Measurements from ENCODE around the gene POLR2C.
A peak's percentile ranks its signal among the peaks of the same experiment; 100 is the strongest.

Gene POLR2C

DNA sequence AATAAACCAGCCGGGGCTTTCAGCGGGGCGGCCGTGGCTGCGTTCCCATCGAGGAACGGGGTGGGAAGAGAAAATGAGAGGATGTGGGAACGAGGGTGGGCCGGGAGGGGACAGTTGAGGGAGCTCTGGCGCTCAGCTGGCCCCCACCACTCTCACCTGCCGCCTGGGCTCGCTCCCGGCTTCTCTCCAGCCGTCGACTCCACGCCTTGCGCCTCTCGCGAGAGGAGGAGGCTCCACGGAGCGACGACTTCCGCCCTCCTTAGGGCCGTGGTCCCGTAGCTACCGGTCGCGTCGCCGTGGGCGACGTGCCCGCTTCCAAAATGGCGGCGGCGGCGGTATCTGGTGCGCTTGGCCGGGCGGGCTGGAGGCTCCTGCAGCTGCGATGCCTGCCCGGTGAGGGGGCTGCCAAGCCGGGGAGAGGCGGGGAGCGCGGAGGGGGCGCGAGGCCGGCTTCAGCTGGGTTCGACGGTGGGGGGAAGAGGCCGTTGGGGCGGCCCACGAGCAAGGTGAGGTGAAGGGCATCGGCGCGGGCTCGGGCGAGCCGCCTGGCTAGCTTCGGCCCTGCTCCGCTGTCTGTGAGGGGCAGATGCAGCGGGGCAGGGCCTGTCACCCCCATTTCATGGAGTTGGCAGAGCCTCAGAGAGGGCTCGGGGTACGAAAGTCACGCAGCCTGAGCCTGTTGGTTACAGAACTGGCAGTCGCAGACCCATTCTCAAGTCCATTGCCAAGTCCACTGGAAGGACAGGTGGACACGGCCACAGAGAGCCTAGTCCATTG lies 15.1 kb upstream of the POLR2C start, which contains the start of the genes CIAPIN1 and COQ9:
Gene CIAPIN1 (minus strand): TSS at position 200 of the 777 bp plus-strand sequence. CDS start 6,457 bp downstream, outside the sequence.
Gene COQ9 (plus strand): TSS at position 294 of the 777 bp plus-strand sequence. CDS start 27 bp downstream, at position 321.
- peak; percentile 81 to 82 for DNase-seq (ENCODE audit: low read depth in 2 of 2)

DNA sequence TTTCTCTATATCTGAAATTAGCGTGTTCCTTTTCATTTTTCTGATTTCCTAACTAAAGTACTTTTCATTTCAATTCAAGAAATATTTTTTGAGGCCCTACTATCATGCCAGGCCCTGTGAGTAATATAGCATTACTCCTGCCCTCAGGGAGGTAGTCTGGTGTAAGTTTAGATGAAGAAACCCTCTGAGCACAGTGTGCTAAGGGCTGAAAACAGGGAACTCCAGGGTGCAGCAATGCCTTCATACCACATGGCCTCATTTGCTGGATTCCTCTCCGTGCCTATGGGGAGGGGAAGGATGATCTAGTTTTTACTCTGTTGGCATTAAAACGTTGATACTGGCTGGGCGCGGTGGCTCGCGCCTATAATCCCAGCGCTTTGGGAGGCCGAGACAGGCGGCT lies 10.5 kb upstream of the POLR2C start:
- no peak for DNase-seq (ENCODE audit: low read depth in 2 of 2)

DNA sequence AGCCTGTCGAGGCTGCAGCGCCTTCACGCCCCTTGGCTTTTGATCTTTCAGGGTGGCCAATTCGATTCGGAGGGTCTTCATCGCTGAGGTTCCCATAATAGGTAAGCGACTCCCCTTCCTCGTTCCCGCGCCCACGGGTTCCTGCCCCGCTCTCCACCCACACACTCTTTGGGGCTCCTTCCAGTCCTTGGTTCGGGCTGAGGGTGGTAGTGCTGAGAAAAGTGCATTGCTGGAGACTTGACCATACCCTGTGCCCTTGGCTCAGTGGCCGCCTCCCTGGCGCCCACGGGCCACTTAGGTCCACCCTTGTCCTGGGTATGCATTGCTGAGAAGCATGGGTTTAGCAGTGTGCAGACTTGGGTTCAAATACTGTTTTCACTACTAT lies 491 bp downstream of the POLR2C start:
- DNase-seq (ENCODE audit: low read depth in 2 of 2): no peak

DNA sequence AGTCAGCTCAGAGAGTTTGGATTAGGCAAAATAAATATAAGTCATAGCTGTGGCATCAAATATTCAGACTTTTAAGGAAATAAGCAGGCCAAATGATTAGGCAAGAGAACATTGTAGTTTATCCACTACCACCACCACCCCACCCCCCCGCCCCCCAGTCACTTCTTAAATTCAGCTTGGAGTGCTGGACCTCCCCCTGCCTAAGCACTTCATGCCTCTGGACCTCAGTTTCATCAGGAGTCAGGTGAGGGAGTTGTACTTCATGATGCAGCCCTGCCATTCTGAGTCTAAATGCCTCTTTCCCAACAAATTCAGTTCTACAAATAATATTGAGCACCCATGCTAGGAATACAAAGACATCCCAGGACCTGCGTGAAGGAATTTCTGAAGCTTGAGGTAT lies 2.0 kb downstream of the POLR2C start:
- DNase-seq (ENCODE audit: low read depth in 2 of 2): no peak

DNA sequence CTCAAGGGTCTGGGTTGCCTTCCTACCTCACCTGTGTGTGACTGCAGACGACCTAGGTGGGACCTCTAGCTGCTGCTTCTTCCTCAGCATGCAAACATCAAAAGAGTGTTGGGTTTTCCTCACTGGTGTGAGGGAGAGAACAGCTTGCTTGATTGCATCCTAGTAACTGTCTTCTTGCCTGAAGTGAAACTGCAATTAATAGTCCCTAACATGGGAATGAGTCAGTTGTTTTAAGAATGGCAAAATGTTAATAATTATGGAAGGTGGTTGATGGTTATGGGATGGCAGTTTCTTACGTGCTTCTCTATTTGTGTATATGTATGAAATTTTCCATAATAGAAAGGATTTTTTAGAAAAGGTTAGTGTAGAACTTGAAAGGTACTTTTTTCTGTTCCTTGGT lies 5.9 kb downstream of the POLR2C start:
- DNase-seq (ENCODE audit: low read depth in 2 of 2): no peak

DNA sequence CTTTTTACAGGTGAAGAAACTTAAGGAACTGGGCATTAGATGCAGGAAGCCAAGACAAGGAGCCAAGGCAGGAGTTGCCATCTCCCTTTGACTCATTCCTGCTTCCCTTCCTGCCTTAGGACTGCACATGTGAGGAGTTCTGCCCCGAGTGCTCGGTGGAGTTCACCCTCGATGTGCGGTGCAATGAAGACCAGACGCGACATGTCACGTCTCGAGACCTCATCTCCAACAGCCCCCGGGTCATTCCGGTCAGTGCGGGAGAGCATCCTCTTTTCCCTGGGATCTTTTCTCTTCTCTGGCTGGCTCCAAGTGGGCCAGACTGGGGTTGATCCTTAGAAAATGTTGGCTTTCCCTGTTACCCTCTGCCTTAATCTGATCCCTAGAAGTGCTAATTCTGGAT lies 6.6 kb downstream of the POLR2C start:
- DNase-seq (ENCODE audit: low read depth in 2 of 2): no peak

DNA sequence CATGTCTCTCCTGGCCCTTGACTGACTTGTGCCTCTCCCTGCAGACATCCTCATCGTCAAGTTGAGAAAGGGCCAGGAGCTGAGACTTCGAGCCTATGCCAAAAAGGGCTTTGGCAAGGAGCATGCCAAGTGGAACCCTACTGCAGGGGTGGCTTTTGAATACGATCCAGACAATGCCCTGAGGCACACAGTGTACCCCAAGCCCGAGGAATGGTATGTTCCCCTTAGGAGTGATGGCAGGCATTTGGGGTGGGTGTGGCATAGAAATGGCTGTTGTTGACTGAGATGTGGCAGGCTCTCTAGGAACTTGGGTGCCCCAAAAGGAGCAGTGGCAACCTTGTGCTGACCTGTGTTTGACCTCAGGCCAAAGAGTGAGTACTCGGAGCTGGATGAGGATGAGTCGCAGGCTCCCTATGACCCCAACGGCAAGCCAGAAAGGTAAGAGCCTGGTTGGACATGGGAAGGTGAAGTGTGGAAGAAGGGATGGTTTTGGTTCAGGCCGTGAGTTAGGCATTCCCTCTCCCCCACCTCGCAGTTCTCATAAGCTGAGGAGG lies 7.5 kb downstream of the POLR2C start:
- DNase-seq (ENCODE audit: low read depth in 2 of 2): no peak

DNA sequence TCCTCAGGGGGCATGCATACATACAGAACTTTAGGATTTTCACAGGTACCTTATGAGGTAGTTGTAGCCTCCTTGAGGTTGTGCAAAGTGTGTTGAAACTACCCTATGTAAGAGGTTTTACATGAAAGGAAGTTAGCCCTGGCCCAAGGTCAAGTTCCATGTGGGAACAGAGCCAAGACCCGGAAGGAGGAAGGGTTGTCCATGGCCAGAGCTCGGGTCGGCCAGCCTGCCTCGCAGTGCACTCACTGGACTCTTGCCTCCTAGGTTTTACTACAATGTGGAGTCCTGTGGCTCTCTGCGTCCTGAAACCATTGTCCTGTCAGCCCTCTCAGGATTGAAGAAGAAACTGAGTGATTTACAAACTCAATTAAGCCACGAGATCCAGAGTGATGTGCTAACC lies 8.2 kb downstream of the POLR2C start:
- no peak for DNase-seq (ENCODE audit: low read depth in 2 of 2)

DNA sequence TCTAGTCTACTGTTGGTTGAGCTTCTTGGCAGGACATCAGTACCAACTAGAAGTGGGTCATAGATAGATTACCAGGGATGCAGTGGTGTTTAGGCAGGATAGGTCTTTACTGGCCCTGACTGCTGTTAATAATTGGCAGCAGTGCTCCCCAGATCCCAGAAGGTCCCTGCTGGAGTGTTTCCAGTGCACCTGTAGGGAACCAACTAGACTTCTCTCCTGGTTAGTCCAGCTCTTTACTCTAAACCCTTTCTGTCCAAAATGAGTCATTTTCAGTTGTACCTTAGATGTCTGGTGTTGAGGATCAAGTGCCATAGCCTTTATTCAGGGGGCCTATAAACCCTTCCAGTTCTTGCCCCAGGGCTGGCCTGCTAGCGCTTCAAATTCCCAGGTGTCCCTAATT lies 8.7 kb downstream of the POLR2C start:
- DNase-seq (ENCODE audit: low read depth in 2 of 2): no peak

DNA sequence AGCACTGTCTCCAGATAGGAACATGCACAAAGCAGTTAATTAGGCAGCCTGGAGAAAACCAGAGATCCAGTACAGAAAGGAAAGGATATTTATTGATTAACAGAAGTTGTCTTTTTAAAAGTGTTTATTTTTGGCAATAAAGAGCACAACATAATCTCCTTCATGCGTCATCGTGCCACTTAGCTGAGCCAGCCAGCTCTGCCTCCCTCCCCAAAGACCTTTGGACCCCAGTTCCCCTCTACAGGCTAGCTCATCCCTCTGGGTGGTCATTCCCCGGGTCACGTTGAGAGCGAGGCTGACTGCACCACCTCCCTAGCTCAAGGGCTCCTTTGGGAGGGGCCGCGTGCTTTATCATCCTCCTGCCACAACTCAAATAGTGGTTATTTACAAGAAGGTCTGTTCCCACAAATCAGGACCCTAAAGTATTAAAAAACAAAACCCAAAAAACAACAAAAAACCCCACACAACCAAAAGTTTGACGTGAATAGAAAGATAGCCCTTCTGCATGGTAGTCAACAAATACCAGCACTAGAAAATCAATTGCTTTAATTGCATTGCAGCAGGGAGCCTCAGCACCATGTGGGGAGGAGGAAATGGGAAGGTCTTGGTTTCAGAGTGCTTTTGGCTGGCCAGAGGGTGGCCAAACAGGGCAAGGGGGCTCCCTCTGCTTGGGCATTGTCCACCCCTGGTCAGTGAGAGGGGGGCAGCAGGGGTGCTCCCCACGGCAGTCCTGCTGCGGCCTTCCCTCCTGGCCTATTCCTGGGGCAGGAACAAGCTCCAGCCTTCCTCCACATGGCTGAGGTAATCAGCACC lies 9.6 kb downstream of the POLR2C start:
- no peak for DNase-seq (ENCODE audit: low read depth in 2 of 2)

DNA sequence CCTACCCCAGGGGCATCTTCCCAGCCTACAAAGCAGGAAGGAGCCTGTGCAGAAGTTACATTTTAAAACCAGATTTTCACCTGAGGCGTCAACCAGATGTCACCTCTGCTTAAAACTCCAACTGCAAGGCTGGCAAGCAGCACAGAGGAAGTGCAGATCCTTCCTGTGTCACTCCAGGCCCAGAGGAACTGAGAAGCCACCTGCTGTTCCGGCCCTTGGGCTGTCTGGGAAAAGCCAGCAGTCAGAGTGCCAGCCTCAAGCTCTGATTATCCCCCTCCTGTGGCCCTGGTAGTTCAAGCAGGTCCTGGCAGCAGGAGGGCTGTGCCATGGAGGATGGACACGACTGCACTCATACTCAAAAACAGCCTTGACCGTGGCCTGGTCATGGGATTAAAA lies 10.2 kb downstream of the POLR2C start:
- no peak for DNase-seq (ENCODE audit: low read depth in 2 of 2)

DNA sequence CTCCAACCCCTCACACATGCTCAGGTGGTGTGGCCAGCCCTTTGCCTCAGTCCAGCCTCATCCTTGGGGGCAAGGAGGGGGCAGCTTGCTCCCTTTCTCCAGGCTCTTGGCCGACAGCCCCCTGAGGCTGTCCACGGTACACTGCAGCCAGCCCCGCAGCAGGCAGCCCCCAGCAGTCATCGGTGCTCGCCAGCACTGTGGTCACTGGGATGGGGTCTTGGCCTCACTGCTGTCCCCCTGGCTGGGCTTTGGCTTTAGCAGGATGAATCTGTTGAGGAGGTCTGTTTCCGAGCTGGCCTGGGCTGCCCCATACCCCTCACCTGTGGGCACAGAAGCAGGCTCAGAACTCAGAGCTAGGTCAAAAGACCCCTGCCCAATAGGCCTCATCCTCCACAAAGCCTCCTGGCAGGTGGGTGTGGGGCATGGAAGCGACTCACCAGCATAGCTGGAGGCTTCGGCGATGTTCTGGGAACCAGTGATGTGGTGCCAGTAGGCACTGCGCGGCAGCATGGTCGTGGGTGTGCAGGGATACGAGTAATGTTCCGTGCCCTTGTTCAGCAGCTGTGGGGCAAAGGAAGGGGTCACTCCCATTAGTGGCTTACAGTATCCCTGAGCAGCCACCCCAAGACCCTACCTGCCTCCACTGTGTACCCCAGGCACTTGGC lies 10.8 kb downstream of the POLR2C start:
- DNase-seq (ENCODE audit: low read depth in 2 of 2): no peak

DNA sequence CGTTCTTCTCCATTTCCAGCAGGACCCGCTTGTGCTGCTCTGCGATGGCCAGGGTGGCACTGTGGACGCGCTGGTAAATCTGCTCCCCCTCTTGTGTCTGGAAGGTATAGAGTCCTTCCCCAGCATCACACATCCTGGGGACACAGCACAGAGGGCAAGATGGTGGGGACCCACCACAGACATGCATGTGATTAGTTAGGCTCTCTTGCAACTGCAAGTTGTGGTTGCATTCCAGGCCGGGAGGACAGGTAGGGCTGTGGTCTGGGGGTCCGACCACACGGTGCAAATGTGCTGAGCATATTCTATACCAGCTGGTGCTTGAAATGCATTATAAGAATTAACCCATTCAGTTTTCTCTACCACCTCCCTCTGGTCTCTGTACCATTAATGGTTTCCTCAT lies 11.4 kb downstream of the POLR2C start:
- no peak for DNase-seq (ENCODE audit: low read depth in 2 of 2)

DNA sequence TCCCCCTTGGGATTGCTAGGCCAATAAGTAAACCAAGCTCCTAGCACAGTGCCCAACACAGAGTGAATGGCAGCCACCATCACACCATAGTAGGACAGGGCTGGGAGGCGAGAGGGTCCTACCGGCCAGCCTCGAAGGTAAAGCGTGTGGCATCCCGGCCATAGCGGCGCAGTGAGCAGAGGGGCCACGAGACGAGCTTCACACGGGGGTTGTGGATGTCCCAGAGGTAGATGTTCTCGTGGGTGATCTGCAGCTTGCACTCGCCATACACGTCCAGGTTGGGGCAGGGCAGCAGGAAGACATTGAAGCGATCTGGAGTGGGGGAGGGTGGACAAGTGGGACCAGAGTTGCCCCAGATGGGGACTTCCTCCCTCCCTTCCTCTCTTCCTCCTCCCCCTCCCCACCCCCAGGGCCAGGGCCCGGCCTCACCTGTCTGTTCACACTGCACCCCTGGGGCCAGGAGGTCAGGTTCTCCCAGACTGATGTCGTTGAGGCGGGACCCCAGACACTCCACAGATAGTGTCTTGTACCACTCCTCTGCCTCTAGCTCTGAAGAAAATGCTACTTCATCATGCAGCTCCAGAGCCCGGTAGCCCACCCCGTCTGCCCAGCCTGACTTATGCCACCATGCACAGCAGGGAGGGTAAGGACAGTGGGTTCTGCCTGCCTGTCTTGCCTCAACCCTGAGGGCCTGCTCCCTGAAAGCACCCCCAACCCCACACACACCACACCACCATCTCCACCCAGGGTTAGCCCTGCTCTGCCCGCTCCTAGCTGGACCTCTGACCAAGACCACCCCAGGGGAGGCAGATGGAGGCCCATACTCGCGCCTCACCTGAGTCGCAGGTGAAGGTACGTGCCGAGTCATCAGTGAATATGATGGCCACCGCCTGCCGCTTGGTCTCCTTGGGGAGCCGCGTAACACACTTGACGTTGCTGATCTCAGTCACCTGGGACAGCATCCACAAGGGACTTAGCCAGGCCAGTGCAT lies 12.5 kb downstream of the POLR2C start:
- DNase-seq (ENCODE audit: low read depth in 2 of 2): no peak

DNA sequence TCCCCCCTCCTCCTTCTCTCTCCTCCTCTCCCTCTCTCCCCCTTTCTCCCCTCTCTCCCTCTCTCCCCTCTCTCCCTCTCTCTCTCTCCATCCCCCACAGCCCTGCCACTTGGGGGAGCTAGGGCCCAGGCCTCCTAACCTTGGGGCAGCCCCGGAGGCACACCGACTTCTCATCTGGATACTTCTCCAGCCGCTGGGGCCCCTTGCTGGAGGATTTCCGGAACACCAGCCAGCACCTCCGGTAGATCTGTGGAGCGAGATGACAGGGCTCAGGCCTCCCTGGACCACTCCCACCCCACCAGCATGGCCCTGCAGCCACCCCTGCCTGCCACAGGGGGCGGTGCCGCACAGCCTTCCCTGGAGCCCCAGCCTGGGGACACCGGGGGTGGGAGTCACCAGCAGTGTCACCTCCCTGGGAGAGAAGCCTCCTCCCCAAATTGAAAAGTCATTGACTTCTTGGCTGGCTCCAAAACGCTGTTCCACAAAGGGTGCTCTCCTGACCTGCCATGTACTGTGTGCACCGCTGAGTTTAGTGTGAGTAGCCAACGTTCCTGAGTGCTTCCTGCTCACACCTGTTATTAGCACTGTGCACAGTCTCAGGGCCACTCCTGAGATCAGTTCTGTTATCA lies 13.3 kb downstream of the POLR2C start:
- peak; percentile 7 to 47 for DNase-seq (ENCODE audit: low read depth in 2 of 2)

DNA sequence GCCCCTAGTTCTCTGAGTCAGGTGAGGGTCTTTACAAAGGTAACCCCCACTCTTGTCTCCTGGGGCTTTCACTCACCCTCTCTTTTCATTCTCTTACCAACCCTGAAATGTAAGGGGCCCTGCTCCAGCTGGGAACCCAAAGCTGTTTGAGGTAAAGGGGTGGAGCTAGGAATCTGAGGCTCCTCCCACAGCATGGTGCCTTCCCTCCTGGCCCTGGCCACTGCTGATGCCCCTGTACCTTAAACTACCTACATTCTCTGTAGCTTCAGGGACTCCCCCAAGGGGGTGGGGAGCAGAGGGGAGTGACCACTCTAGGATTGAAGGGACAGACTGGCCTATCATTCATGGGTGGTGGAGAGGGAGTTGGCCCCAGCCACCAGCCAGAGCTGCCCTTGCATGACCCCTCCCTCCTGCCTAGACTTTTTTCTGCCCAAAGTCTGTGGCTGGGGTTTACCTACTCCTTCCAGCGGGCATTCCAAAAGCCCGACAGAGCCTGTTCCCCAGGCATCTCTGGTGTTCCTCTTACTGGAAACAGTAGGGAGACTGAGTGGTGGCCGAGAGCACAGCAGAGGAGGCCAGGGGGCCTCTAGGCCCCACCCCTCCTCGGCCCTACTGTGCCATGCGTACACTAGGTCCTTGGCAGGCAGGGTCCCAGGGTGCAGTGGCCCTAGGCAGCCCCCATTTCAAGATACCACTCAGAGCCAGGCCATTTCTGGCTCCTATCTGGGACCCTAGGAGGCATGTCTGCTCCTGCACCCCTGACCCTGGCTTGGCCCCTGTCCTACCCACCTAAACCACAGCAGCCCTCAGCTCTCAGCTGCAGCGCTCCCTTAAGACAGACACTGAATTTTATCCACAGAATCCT lies 14.3 kb downstream of the POLR2C start:
- no peak for DNase-seq (ENCODE audit: low read depth in 2 of 2)

DNA sequence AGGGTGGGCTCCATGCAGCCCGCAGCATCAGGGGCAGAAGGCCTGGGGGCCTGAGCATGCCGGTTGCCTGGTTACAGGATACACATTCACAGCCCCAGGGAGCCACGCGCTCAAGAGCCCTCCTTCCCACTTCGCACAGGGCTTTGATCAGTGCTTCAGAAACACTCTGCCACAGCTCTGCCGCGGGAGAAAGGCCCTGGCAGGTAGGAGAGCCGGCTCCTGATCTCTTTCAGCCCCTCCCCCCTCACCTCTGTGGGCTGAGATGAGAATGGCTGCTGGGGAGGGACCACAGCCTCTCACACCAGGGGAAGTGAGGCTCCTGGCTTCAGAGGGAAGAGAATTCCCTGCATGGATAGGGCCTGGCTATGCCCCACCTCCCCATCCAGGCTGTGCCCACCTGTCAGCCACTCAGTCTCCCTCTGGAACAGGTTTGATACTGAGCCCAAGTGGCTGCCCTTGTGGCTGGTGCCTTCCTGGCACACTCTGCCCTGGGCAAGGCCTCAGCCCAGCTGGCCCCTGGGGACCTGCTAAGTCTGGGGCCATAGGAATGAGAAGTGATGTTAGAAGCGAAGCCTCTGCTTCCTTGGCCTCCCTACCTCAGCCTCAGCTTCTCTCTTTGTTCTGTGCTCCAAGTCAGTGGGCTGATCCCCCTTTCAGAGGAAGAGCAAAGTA lies 15.2 kb downstream of the POLR2C start:
- DNase-seq (ENCODE audit: low read depth in 2 of 2): no peak

DNA sequence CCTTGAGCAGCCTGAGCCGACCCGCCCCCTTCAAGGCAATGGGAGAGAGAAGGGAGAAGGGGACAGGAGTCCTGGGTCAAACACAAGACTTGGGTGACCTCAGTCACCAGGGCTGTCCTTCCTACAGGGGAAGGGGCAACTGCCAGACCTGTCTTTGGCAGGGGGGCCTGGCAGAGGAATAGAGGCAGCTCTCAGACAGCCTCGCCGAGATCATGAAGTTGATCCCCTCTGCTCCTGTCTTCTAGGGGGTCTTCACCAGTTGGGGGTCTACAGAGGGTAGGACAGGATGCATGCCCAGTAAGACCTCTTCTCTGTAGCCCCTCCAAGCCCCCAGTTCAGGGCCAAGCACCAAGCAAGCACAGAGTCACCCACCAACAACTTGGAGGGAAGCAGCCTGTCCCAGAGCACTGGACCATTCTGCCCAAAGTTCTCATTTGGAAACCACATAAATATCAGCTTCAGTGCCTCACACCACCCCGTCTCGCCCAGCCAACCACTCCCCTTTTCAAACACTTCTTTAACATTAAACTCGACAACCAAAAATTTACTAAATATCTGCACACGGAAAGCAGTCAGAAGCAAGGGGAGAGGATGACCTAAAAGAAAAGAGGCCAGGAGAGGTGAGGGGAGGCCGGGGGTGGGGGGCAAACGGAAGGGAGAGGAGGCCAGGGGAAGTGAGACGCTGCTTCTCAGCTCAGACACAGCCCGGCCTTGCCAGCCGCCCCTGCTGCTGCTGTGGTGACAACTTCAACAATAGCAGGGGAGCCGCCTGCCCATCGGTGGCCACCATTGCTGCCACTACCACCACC lies 16.1 kb downstream of the POLR2C start:
- DNase-seq (ENCODE audit: low read depth in 2 of 2): no peak
